ENCODE data around the gene CCDC152.
A peak's percentile ranks its signal among the peaks of the same experiment; 100 is the strongest.
"Not testable (repeated sequence)": the region's sequence is repeated elsewhere in the genome, so short reads cannot be mapped to it uniquely, and the experiment has no call there.

CCDC152 gene

GRCh38 chr5:42756606-42757601 lies at the start of gene CCDC152:
Gene CCDC152 (plus strand): TSS chr5:42756818. CDS start chr5:42759122, 2,304 bp downstream.
- Mint-ChIP-seq H3K36me3 (ENCODE audit: low read depth) (no peaks in the 10 kb centered on the region), H3K9me3 (no peaks in the 10 kb centered on the region), H3K27ac (peak within 1 kb of the TSS; percentile 8), H3K4me1 (ENCODE audit: low read depth) (peaks cover 26% of the 10 kb centered on the region), H3K4me3 (peak within 1 kb of the TSS; percentile 73), H3K27me3 (peaks cover 1% of the 10 kb centered on the region)
- intact Hi-C loops (cut with micrococcal nuclease): no loop called here

- intact Hi-C loops (cut with micrococcal nuclease): no loop called here
- H3K27ac Mint-ChIP-seq: no peak overlapping the region
- H3K4me3 Mint-ChIP-seq: no peak overlapping the region
- H3K4me1 Mint-ChIP-seq (ENCODE audit: low read depth): peaks cover 21% of the 10 kb centered on the region
- no peaks in the 10 kb centered on the region for H3K36me3 Mint-ChIP-seq (ENCODE audit: low read depth)
- H3K27me3 Mint-ChIP-seq: no peaks in the 10 kb centered on the region
- no peaks in the 10 kb centered on the region for H3K9me3 Mint-ChIP-seq
These were observed 40.8 kb upstream of the CCDC152 start for GRCh38 chr5:42715785-42716184.

- Mint-ChIP-seq H3K4me3 (no peak overlapping the region), H3K4me1 (ENCODE audit: low read depth) (peaks cover 32% of the 10 kb centered on the region), H3K27me3 (no peaks in the 10 kb centered on the region), H3K36me3 (ENCODE audit: low read depth) (no peaks in the 10 kb centered on the region), H3K9me3 (no peaks in the 10 kb centered on the region), H3K27ac (no peak overlapping the region)
- intact Hi-C loops (cut with micrococcal nuclease): no loop called here
These were observed 38.0 kb upstream of the CCDC152 start for GRCh38 chr5:42718591-42718990.

- no peak overlapping the region for H3K27ac Mint-ChIP-seq
- intact Hi-C loops (cut with micrococcal nuclease): no loop called here
- no peaks in the 10 kb centered on the region for H3K36me3 Mint-ChIP-seq (ENCODE audit: low read depth)
- no peak overlapping the region for H3K4me3 Mint-ChIP-seq
- H3K9me3 Mint-ChIP-seq: no peaks in the 10 kb centered on the region
- H3K4me1 Mint-ChIP-seq (ENCODE audit: low read depth): peaks cover 32% of the 10 kb centered on the region
- H3K27me3 Mint-ChIP-seq: no peaks in the 10 kb centered on the region
These were observed 37.6 kb upstream of the CCDC152 start for GRCh38 chr5:42719034-42719433.

GRCh38 chr5:42720251-42720650 lies 36.4 kb upstream of the CCDC152 start:
- H3K4me1 Mint-ChIP-seq (ENCODE audit: low read depth): peaks cover 32% of the 10 kb centered on the region
- intact Hi-C loops (cut with micrococcal nuclease): no loop called here
- peak overlapping the region; percentile 52 for H3K4me3 Mint-ChIP-seq
- H3K9me3 Mint-ChIP-seq: no peaks in the 10 kb centered on the region
- H3K27ac Mint-ChIP-seq: peak overlapping the region; percentile 75
- no peaks in the 10 kb centered on the region for H3K27me3 Mint-ChIP-seq
- H3K36me3 Mint-ChIP-seq (ENCODE audit: low read depth): no peaks in the 10 kb centered on the region

- Mint-ChIP-seq H3K4me1 (ENCODE audit: low read depth) (peaks cover 26% of the 10 kb centered on the region), H3K27me3 (no peaks in the 10 kb centered on the region), H3K36me3 (ENCODE audit: low read depth) (no peaks in the 10 kb centered on the region), H3K4me3 (no peak overlapping the region), H3K9me3 (no peaks in the 10 kb centered on the region), H3K27ac (no peak overlapping the region)
- intact Hi-C loops (cut with micrococcal nuclease): no loop called here
These were observed 35.1 kb upstream of the CCDC152 start for GRCh38 chr5:42721484-42721883.

GRCh38 chr5:42734531-42735058 lies 22.0 kb upstream of the CCDC152 start:
- H3K9me3 Mint-ChIP-seq; intact Hi-C loops (cut with micrococcal nuclease); H3K4me1 Mint-ChIP-seq (ENCODE audit: low read depth); H3K27me3 Mint-ChIP-seq; H3K27ac Mint-ChIP-seq; H3K4me3 Mint-ChIP-seq; H3K36me3 Mint-ChIP-seq (ENCODE audit: low read depth): not testable (repeated sequence)

- Mint-ChIP-seq H3K27me3 (no peaks in the 10 kb centered on the region), H3K36me3 (ENCODE audit: low read depth) (no peaks in the 10 kb centered on the region), H3K9me3 (no peaks in the 10 kb centered on the region), H3K27ac (no peak overlapping the region), H3K4me1 (ENCODE audit: low read depth) (no peaks in the 10 kb centered on the region), H3K4me3 (no peak overlapping the region)
- intact Hi-C loops (cut with micrococcal nuclease): no loop called here
These were observed 15.7 kb upstream of the CCDC152 start for GRCh38 chr5:42740920-42741319.

- no peaks in the 10 kb centered on the region for H3K9me3 Mint-ChIP-seq
- no peak overlapping the region for H3K4me3 Mint-ChIP-seq
- intact Hi-C loops (cut with micrococcal nuclease): no loop called here
- no peak overlapping the region for H3K27ac Mint-ChIP-seq
- H3K27me3 Mint-ChIP-seq: no peaks in the 10 kb centered on the region
- H3K4me1 Mint-ChIP-seq (ENCODE audit: low read depth): no peaks in the 10 kb centered on the region
- no peaks in the 10 kb centered on the region for H3K36me3 Mint-ChIP-seq (ENCODE audit: low read depth)
These were observed 11.2 kb upstream of the CCDC152 start for GRCh38 chr5:42745426-42745825.

- Mint-ChIP-seq H3K27me3 (no peaks in the 10 kb centered on the region), H3K4me1 (ENCODE audit: low read depth) (no peaks in the 10 kb centered on the region), H3K27ac (no peak overlapping the region), H3K36me3 (ENCODE audit: low read depth) (no peaks in the 10 kb centered on the region), H3K4me3 (no peak overlapping the region), H3K9me3 (no peaks in the 10 kb centered on the region)
- intact Hi-C loops (cut with micrococcal nuclease): no loop called here
These were observed 10.8 kb upstream of the CCDC152 start for GRCh38 chr5:42745856-42746255.

GRCh38 chr5:42749020-42749419 lies 7.6 kb upstream of the CCDC152 start:
- intact Hi-C loops (cut with micrococcal nuclease): no loop called here
- H3K4me3 Mint-ChIP-seq: no peak overlapping the region
- no peaks in the 10 kb centered on the region for H3K36me3 Mint-ChIP-seq (ENCODE audit: low read depth)

GRCh38 chr5:42750507-42750906 lies 6.1 kb upstream of the CCDC152 start:
- H3K27ac Mint-ChIP-seq: no peak overlapping the region
- H3K4me1 Mint-ChIP-seq (ENCODE audit: low read depth): no peaks in the 10 kb centered on the region
- no peaks in the 10 kb centered on the region for H3K27me3 Mint-ChIP-seq
- no peaks in the 10 kb centered on the region for H3K36me3 Mint-ChIP-seq (ENCODE audit: low read depth)
- no peak overlapping the region for H3K4me3 Mint-ChIP-seq
- intact Hi-C loops (cut with micrococcal nuclease): no loop called here
- no peaks in the 10 kb centered on the region for H3K9me3 Mint-ChIP-seq

More at GRCh38 chr5:42749020-42749419, 7.6 kb upstream of the CCDC152 start:
- Mint-ChIP-seq H3K9me3 (no peaks in the 10 kb centered on the region), H3K27ac (no peak overlapping the region), H3K27me3 (no peaks in the 10 kb centered on the region), H3K4me1 (ENCODE audit: low read depth) (no peaks in the 10 kb centered on the region)

GRCh38 chr5:42751044-42751443 lies 5.6 kb upstream of the CCDC152 start:
- no peaks in the 10 kb centered on the region for H3K9me3 Mint-ChIP-seq
- H3K36me3 Mint-ChIP-seq (ENCODE audit: low read depth): no peaks in the 10 kb centered on the region
- no peak overlapping the region for H3K27ac Mint-ChIP-seq
- no peaks in the 10 kb centered on the region for H3K27me3 Mint-ChIP-seq
- H3K4me3 Mint-ChIP-seq: no peak overlapping the region
- no peaks in the 10 kb centered on the region for H3K4me1 Mint-ChIP-seq (ENCODE audit: low read depth)
- intact Hi-C loops (cut with micrococcal nuclease): no loop called here

GRCh38 chr5:42753099-42753498 lies 3.5 kb upstream of the CCDC152 start:
- no peaks in the 10 kb centered on the region for H3K36me3 Mint-ChIP-seq (ENCODE audit: low read depth)
- peaks cover 10% of the 10 kb centered on the region for H3K4me1 Mint-ChIP-seq (ENCODE audit: low read depth)
- peaks cover 1% of the 10 kb centered on the region for H3K27me3 Mint-ChIP-seq
- H3K4me3 Mint-ChIP-seq: no peak overlapping the region
- no peak overlapping the region for H3K27ac Mint-ChIP-seq
- H3K9me3 Mint-ChIP-seq: no peaks in the 10 kb centered on the region
- intact Hi-C loops (cut with micrococcal nuclease): no loop called here

Measured in dendritic cell treated with granulocyte-macrophage colony-stimulating factor and Interleukin-4, amounts not matched to agents 40 ng/mL and 50 ng/mL, for 4 days (primary cell).